GM18873 (cell line): ENCODE data around the gene OTOP2.

ENCODE experiments used
- ATAC-seq: cut with Tn5 transposase; IDR thresholded peaks from one replicate; pipeline ENCODE4 v1.9.1; 2021; ENCODE audit warnings: mild to moderate bottlenecking, moderate library complexity, moderate number of reproducible peaks; ENCODE audit not compliant: unreplicated experiment, low FRiP score

The OTOP2 gene

GRCh38 chr17:74949455-74950115, 25.5 kb downstream of the OTOP2 start:
- ATAC-seq: no peak

- ATAC-seq: no peak
Observed at GRCh38 chr17:74950207-74950606, 26.1 kb downstream of the OTOP2 start.

GRCh38 chr17:74951065-74951464, 27.0 kb downstream of the OTOP2 start:
- no peak for ATAC-seq

GRCh38 chr17:74951680-74952421, 27.8 kb downstream of the OTOP2 start:
- no peak for ATAC-seq

GRCh38 chr17:74952431-74953133, 28.5 kb downstream of the OTOP2 start:
- no peak for ATAC-seq

- no peak for ATAC-seq
Observed at GRCh38 chr17:74953134-74953687, 29.1 kb downstream of the OTOP2 start.

- ATAC-seq: no peak
Observed at GRCh38 chr17:74954115-74954514, 30.0 kb downstream of the OTOP2 start.

- no peak for ATAC-seq
Observed at GRCh38 chr17:74954665-74955421, 30.8 kb downstream of the OTOP2 start.

- ATAC-seq: no peak
Observed at GRCh38 chr17:74956093-74956492, 32.0 kb downstream of the OTOP2 start.

- ATAC-seq: no peak
Observed at GRCh38 chr17:74957935-74958740, 34.1 kb downstream of the OTOP2 start.

GRCh38 chr17:74959826-74960515, 35.9 kb downstream of the OTOP2 start:
- no peak for ATAC-seq

GRCh38 chr17:74960570-74961342, 36.7 kb downstream of the OTOP2 start:
- no peak for ATAC-seq

- no peak for ATAC-seq
Observed at GRCh38 chr17:74961657-74962350, 37.7 kb downstream of the OTOP2 start.

- no peak for ATAC-seq
Observed at GRCh38 chr17:74962622-74963394, 38.7 kb downstream of the OTOP2 start.

GRCh38 chr17:74963656-74964055, 39.6 kb downstream of the OTOP2 start:
- ATAC-seq: no peak

- no peak for ATAC-seq
Observed at GRCh38 chr17:74964246-74964761, 40.2 kb downstream of the OTOP2 start.
